ENCODE measurements around the gene MS4A18.

The MS4A18 gene

GRCh38 chr11:60764879-60765278 lies 40.4 kb downstream of the MS4A18 start:
- DNase-seq (ENCODE audit: extremely low read depth in 1 of 2, low read depth in 1 of 2), result no peak

GRCh38 chr11:60765355-60765754 lies 40.8 kb downstream of the MS4A18 start:
- DNase-seq (ENCODE audit: extremely low read depth in 1 of 2, low read depth in 1 of 2), result no peak

- DNase-seq (ENCODE audit: extremely low read depth in 1 of 2, low read depth in 1 of 2), result no peak
Measured at GRCh38 chr11:60766547-60766946, 42.0 kb downstream of the MS4A18 start.

- DNase-seq (ENCODE audit: extremely low read depth in 1 of 2, low read depth in 1 of 2), result no peak
Measured at GRCh38 chr11:60767388-60767811, 42.9 kb downstream of the MS4A18 start.

GRCh38 chr11:60768202-60768601 lies 43.7 kb downstream of the MS4A18 start:
- no peak for DNase-seq (ENCODE audit: extremely low read depth in 1 of 2, low read depth in 1 of 2)

- no peak for DNase-seq (ENCODE audit: extremely low read depth in 1 of 2, low read depth in 1 of 2)
Measured at GRCh38 chr11:60769273-60769672, 44.8 kb downstream of the MS4A18 start.

GRCh38 chr11:60769811-60770210 lies 45.3 kb downstream of the MS4A18 start:
- no peak for DNase-seq (ENCODE audit: extremely low read depth in 1 of 2, low read depth in 1 of 2)

GRCh38 chr11:60771146-60771545 lies 46.6 kb downstream of the MS4A18 start:
- DNase-seq (ENCODE audit: extremely low read depth in 1 of 2, low read depth in 1 of 2), result no peak

GRCh38 chr11:60771879-60772525 lies 47.5 kb downstream of the MS4A18 start:
- DNase-seq (ENCODE audit: extremely low read depth in 1 of 2, low read depth in 1 of 2), result no peak

- DNase-seq (ENCODE audit: extremely low read depth in 1 of 2, low read depth in 1 of 2), result no peak
Measured at GRCh38 chr11:60772666-60773065, 48.1 kb downstream of the MS4A18 start.

- DNase-seq (ENCODE audit: extremely low read depth in 1 of 2, low read depth in 1 of 2), result no peak
Measured at GRCh38 chr11:60774726-60775125, 50.2 kb downstream of the MS4A18 start.

GRCh38 chr11:60775420-60775961 lies 51.0 kb downstream of the MS4A18 start:
- DNase-seq (ENCODE audit: extremely low read depth in 1 of 2, low read depth in 1 of 2), result peak; percentile 46 to 61

- no peak for DNase-seq (ENCODE audit: extremely low read depth in 1 of 2, low read depth in 1 of 2)
Measured at GRCh38 chr11:60776167-60776566, 51.6 kb downstream of the MS4A18 start.

- no peak for DNase-seq (ENCODE audit: extremely low read depth in 1 of 2, low read depth in 1 of 2)
Measured at GRCh38 chr11:60777106-60777505, 52.6 kb downstream of the MS4A18 start.

GRCh38 chr11:60777572-60777971 lies 53.1 kb downstream of the MS4A18 start:
- no peak for DNase-seq (ENCODE audit: extremely low read depth in 1 of 2, low read depth in 1 of 2)

- DNase-seq (ENCODE audit: extremely low read depth in 1 of 2, low read depth in 1 of 2), result no peak
Measured at GRCh38 chr11:60780065-60780464, 55.5 kb downstream of the MS4A18 start.

GRCh38 chr11:60780774-60781173 lies 56.3 kb downstream of the MS4A18 start:
- no peak for DNase-seq (ENCODE audit: extremely low read depth in 1 of 2, low read depth in 1 of 2)

- no peak for DNase-seq (ENCODE audit: extremely low read depth in 1 of 2, low read depth in 1 of 2)
Measured at GRCh38 chr11:60781286-60781980, 56.9 kb downstream of the MS4A18 start.

- no peak for DNase-seq (ENCODE audit: extremely low read depth in 1 of 2, low read depth in 1 of 2)
Measured at GRCh38 chr11:60781981-60782316, 57.4 kb downstream of the MS4A18 start.

- no peak for DNase-seq (ENCODE audit: extremely low read depth in 1 of 2, low read depth in 1 of 2)
Measured at GRCh38 chr11:60782393-60783140, 58.0 kb downstream of the MS4A18 start.

- no peak for DNase-seq (ENCODE audit: extremely low read depth in 1 of 2, low read depth in 1 of 2)
Measured at GRCh38 chr11:60783141-60783484, 58.6 kb downstream of the MS4A18 start.

- no peak for DNase-seq (ENCODE audit: extremely low read depth in 1 of 2, low read depth in 1 of 2)
Measured at GRCh38 chr11:60783911-60784310, 59.4 kb downstream of the MS4A18 start.

All from activated CD8-positive, alpha-beta memory T cell treated with anti-CD3 and anti-CD28 coated beads for 1 hour (primary cell).